HG03520 (cell line): ENCODE results near the gene TMX4.

Experiments used
- ATAC-seq: cut with Tn5 transposase; IDR thresholded peaks from one replicate; pipeline ENCODE4 v1.9.1; 2021; ENCODE audit warnings: mild to moderate bottlenecking, moderate library complexity; ENCODE audit not compliant: unreplicated experiment

Gene TMX4

GRCh38 chr20:8020314-8021079 lies 936 bp upstream of the TMX4 start:
- ATAC-seq = peak; percentile 36

- ATAC-seq = no peak
Observed at GRCh38 chr20:8019998-8020247, 362 bp upstream of the TMX4 start.

- peak; percentile 52 for ATAC-seq
Observed at GRCh38 chr20:8018958-8019245, 659 bp downstream of the TMX4 start.

GRCh38 chr20:8012724-8013123 lies 6.8 kb downstream of the TMX4 start:
- ATAC-seq = no peak

- no peak for ATAC-seq
Observed at GRCh38 chr20:8008733-8009132, 10.8 kb downstream of the TMX4 start.

- no peak for ATAC-seq
Observed at GRCh38 chr20:8007490-8007889, 12.1 kb downstream of the TMX4 start.

GRCh38 chr20:8005575-8006366 lies 13.8 kb downstream of the TMX4 start:
- no peak for ATAC-seq

GRCh38 chr20:8005033-8005432 lies 14.5 kb downstream of the TMX4 start:
- no peak for ATAC-seq

GRCh38 chr20:8002056-8002455 lies 17.5 kb downstream of the TMX4 start:
- ATAC-seq = no peak

GRCh38 chr20:8000796-8001195 lies 18.8 kb downstream of the TMX4 start:
- no peak for ATAC-seq

GRCh38 chr20:7996898-7997297 lies 22.7 kb downstream of the TMX4 start:
- ATAC-seq = no peak

GRCh38 chr20:7994809-7995208 lies 24.8 kb downstream of the TMX4 start:
- no peak for ATAC-seq

- ATAC-seq = no peak
Observed at GRCh38 chr20:7993703-7994102, 25.9 kb downstream of the TMX4 start.

GRCh38 chr20:7993238-7993637 lies 26.3 kb downstream of the TMX4 start:
- ATAC-seq = no peak

- ATAC-seq = no peak
Observed at GRCh38 chr20:7990385-7990784, 29.2 kb downstream of the TMX4 start.

- no peak for ATAC-seq
Observed at GRCh38 chr20:7989379-7989778, 30.2 kb downstream of the TMX4 start.

GRCh38 chr20:7985916-7986315 lies 33.6 kb downstream of the TMX4 start:
- ATAC-seq = no peak

- ATAC-seq = no peak
Observed at GRCh38 chr20:7984192-7984591, 35.4 kb downstream of the TMX4 start.

- no peak for ATAC-seq
Observed at GRCh38 chr20:7981374-7981773, 38.2 kb downstream of the TMX4 start.

GRCh38 chr20:7980332-7981046 lies 39.1 kb downstream of the TMX4 start:
- ATAC-seq = peak; percentile 85

- no peak for ATAC-seq
Observed at GRCh38 chr20:7977709-7978108, 41.9 kb downstream of the TMX4 start.

GRCh38 chr20:7975851-7976414 lies 43.6 kb downstream of the TMX4 start:
- ATAC-seq = no peak
